ENCODE measurements around the gene ORMDL2. TPM values are rescaled to one million over a fixed set of nuclear protein-coding genes. Genes with fewer than 3 reads are reported as not detected.

The ORMDL2 gene, protein sequence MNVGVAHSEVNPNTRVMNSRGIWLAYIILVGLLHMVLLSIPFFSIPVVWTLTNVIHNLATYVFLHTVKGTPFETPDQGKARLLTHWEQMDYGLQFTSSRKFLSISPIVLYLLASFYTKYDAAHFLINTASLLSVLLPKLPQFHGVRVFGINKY
- total RNA-seq: 10 to 100 TPM; 55.3 to 55.7 TPM

DNA sequence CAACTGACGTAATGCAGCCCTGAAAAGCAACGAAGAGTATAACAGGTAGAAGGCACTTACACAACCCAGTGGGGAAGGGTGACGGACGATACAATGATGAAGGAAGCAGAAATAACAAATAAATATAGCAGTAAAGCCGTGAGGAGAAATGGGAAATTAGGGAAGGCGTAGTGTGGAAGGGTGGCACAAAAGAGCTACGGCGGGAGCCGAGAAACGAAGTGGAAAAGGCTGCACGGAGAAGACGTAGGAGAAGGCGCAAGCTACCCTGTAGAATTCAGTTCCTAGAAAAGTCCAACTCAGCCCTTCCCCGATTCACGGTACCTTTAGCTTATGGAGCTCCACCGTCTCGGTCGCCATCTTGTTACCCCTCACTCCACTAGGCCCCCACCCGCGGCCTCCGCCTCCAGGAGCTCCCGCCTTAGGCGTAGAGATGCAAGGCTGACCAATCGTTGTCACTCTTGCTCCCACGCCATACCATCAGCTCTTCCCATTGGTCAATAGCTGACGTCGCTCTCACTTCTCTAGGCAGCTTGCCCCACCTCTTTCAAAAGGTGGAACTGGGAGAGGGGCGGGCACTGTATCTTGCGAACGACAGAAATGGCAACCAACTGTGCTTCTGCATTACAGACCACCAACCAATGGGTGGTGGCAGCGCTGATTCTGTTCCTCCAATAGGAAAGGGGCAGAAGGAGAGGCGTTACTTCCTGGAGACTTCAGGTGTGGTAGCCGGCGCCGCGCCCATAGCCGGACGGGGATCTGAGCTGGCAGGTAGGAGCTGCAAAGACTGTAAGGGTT, at the start of gene ORMDL2, which contains the start of gene SARNP:
Gene ORMDL2 (plus strand): TSS at position 697 of the 795 bp plus-strand sequence. CDS start 959 bp downstream, outside the sequence.
Gene SARNP (minus strand): TSS at position 380 of the 795 bp plus-strand sequence. CDS start 23 bp downstream, at position 357.

DNA sequence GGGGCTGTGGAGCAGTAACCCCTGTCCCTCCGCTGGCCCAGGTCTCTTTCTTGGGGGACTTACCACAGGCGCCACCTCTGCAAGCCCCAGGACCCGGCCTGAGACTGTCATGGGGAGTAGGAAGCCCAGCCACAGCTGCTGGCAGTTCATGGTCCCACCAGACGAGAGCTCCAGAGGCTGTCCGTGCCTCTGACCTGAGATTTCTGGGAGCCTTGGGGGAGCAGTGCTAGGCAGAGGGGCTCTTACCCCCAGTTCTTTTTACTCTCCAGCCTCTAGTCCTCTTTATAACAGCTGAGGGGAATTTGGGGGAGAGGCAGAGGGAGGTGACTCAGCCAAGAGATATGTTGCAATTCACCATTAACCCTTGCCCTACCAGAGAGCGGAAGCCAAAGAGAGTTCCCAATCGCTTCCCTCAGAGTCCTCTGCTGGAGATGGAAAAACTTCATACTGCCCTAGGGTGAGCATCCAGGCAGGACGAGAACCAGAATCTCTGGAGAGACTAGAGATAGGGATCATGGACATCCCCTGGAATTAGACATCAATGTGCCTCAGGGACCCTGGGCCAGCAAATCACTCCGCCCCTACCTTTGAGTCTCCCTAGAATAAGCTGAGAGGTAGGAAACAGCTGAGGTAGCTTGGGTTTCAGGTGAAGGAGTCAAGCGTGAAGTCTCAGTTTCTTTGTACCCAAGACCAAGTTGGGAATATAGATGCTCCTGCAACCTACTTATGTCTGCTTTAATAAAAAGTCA, 25.0 kb downstream of the ORMDL2 start, which contains the start of gene MMP19:
Gene MMP19 (minus strand): TSS at position 256 of the 749 bp plus-strand sequence. CDS start 106 bp downstream, at position 150.

Other genes starting within 250 kb of the ORMDL2 start
- not detected for gene OR2AP1, start 245.6 kb upstream of the ORMDL2 start, total RNA-seq
- gene OR10P1, start 181.1 kb upstream of the ORMDL2 start, total RNA-seq: not detected
- gene ITGA7, start 110.1 kb upstream of the ORMDL2 start, total RNA-seq: 1 to 10 TPM; 2.1 to 2.6 TPM
- gene BLOC1S1, start 102.0 kb upstream of the ORMDL2 start, total RNA-seq: 100 to 1,000 TPM; 145 to 152 TPM
- 10 to 100 TPM in 1 of 2 experiments, 1 to 10 TPM in 1; 9.7 to 11.1 TPM for gene RDH5, start 97.6 kb upstream of the ORMDL2 start, total RNA-seq
- 100 to 1,000 TPM; 106 to 114 TPM for gene CD63, start 89.0 kb upstream of the ORMDL2 start, total RNA-seq
- 10 to 100 TPM; 10.2 to 10.7 TPM for gene GDF11, start 74.9 kb upstream of the ORMDL2 start, total RNA-seq
- gene SARNP, start 317 bp upstream of the ORMDL2 start, total RNA-seq: 10 to 100 TPM; 77.9 to 78.8 TPM
- 10 to 100 TPM; 30.4 to 31.3 TPM for gene DNAJC14, start 11.5 kb downstream of the ORMDL2 start, total RNA-seq
- not detected for gene MMP19, start 24.9 kb downstream of the ORMDL2 start, total RNA-seq
- 10 to 100 TPM; 54.0 to 55.4 TPM for gene PYM1, start 109.9 kb downstream of the ORMDL2 start, total RNA-seq
- gene DGKA, start 113.1 kb downstream of the ORMDL2 start, total RNA-seq: 1,000 to 10,000 TPM in 1 of 2 experiments, 100 to 1,000 TPM in 1; 954 to 1,054 TPM
- not detected for gene PMEL, start 148.0 kb downstream of the ORMDL2 start, total RNA-seq
- gene CDK2, start 148.8 kb downstream of the ORMDL2 start, total RNA-seq: 10 to 100 TPM; 75.4 to 81.8 TPM
- gene RAB5B, start 156.0 kb downstream of the ORMDL2 start, total RNA-seq: 10 to 100 TPM; 68.5 to 68.8 TPM
- gene SUOX, start 179.2 kb downstream of the ORMDL2 start, total RNA-seq: 1 to 10 TPM; 3.5 to 4.9 TPM
- gene IKZF4, start 203.0 kb downstream of the ORMDL2 start, total RNA-seq: 10 to 100 TPM; 20.0 to 21.3 TPM
- gene RPS26, start 223.9 kb downstream of the ORMDL2 start, total RNA-seq: 10 to 100 TPM; 38.9 to 51.3 TPM